Measurements from ENCODE around the gene MPPED1. TPM values are rescaled to one million over a fixed set of nuclear protein-coding genes. Genes with fewer than 3 reads are reported as not detected.

MPPED1 gene
- total RNA-seq, 1 experiment from 2014 or later: not detected

- Histone ChIP-seq H3K36me3 (ENCODE audit: insufficient read depth, low read length, poor library complexity, severe bottlenecking) (no peaks in the 10 kb centered on the region), H3K27me3 (replicated peaks; ENCODE audit: insufficient read depth, low read depth, low read length, poor library complexity) (peaks cover 43% of the 10 kb centered on the region), H3K27ac (ENCODE audit: low read depth, low read length, poor library complexity, severe bottlenecking) (no peak overlapping the region), H3K9me3 (ENCODE audit: low read depth, low read length, poor library complexity, severe bottlenecking) (peaks cover 4% of the 10 kb centered on the region), H3K4me1 (ENCODE audit: insufficient read depth, low read length, poor library complexity, severe bottlenecking) (no peaks in the 10 kb centered on the region), H3K4me3 (ENCODE audit: low read depth, low read length, poor library complexity, severe bottlenecking) (no peak overlapping the region)
- CTCF ChIA-PET: no interaction called here
- no peak for TF ChIP-seq EZH2 (IDR thresholded peaks at IDR 0.05; ENCODE audit: borderline replicate concordance, low read depth, low read length, poor library complexity, severe bottlenecking)
- TF ChIP-seq, protein P1, sequence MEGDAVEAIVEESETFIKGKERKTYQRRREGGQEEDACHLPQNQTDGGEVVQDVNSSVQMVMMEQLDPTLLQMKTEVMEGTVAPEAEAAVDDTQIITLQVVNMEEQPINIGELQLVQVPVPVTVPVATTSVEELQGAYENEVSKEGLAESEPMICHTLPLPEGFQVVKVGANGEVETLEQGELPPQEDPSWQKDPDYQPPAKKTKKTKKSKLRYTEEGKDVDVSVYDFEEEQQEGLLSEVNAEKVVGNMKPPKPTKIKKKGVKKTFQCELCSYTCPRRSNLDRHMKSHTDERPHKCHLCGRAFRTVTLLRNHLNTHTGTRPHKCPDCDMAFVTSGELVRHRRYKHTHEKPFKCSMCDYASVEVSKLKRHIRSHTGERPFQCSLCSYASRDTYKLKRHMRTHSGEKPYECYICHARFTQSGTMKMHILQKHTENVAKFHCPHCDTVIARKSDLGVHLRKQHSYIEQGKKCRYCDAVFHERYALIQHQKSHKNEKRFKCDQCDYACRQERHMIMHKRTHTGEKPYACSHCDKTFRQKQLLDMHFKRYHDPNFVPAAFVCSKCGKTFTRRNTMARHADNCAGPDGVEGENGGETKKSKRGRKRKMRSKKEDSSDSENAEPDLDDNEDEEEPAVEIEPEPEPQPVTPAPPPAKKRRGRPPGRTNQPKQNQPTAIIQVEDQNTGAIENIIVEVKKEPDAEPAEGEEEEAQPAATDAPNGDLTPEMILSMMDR (conservative IDR thresholded peaks at IDR 0.05; ENCODE audit: low read depth, low read length): no peak
- POLR2A ChIA-PET (ENCODE audit: low non-redundant PET): no interaction called here
- intact Hi-C loops (cut with micrococcal nuclease; ENCODE audit: unreplicated experiment): no loop called here
- BruUV-seq (replicated peaks): no TSS peak
- DNase-seq (ENCODE audit: low spot score): no peak
Observed at GRCh38 chr22:43465291-43466015, 53.6 kb downstream of the MPPED1 start.

- CTCF ChIA-PET: no interaction called here
- POLR2A ChIA-PET (ENCODE audit: low non-redundant PET): no interaction called here
- TF ChIP-seq, protein P1 (conservative IDR thresholded peaks at IDR 0.05; ENCODE audit: low read depth, low read length): no peak
- TF ChIP-seq EZH2 (IDR thresholded peaks at IDR 0.05; ENCODE audit: borderline replicate concordance, low read depth, low read length, poor library complexity, severe bottlenecking): no peak
Observed at GRCh38 chr22:43466710-43467109, 54.9 kb downstream of the MPPED1 start.

DNA sequence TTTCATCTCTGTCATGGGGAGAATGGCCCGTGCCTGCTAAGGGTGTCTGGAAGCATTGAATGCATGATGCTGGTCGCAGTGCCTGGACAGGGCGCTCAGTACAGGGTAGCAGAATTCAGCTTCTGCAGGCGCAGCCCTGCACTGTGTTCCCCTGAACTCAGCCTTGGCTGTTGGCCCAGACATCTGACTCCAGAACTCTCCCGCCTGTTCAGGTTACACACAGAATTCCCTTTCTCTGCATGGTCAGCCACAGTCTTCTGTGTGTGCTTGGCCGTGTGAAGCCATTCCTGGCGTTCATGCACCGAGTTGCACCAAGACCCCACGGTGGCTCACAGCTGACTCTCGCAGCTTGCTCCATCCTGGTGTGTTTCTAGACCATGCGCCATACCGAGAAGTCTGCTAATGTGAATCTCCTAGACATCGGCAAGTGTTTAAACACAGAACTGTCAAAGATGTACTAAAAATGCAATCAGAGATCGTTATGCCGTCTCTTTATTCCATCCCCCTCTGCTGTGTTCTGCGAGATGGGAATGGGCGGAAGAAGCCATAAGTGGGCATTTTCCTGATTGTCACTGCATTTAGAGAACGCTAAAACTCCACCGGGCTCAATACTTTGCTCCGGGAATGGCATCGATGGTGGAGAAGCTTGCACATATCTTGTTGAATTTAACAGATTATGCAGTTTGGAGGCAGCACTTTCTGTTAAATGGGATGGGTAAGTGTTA is 55.6 kb downstream of the MPPED1 start:
- ChIA-PET CTCF (no interaction called here), POLR2A (ENCODE audit: low non-redundant PET) (no interaction called here)
- Histone ChIP-seq H3K4me1 (ENCODE audit: insufficient read depth, low read length, poor library complexity, severe bottlenecking) (no peaks in the 10 kb centered on the region), H3K4me3 (ENCODE audit: low read depth, low read length, poor library complexity, severe bottlenecking) (no peak overlapping the region), H3K9me3 (ENCODE audit: low read depth, low read length, poor library complexity, severe bottlenecking) (no peaks in the 10 kb centered on the region), H3K27me3 (replicated peaks; ENCODE audit: insufficient read depth, low read depth, low read length, poor library complexity) (peaks cover 46% of the 10 kb centered on the region), H3K27ac (ENCODE audit: low read depth, low read length, poor library complexity, severe bottlenecking) (no peak overlapping the region), H3K36me3 (ENCODE audit: insufficient read depth, low read length, poor library complexity, severe bottlenecking) (no peaks in the 10 kb centered on the region)
- no TSS peak for BruUV-seq (replicated peaks)
- DNase-seq (ENCODE audit: low spot score): no peak
- intact Hi-C loops (cut with micrococcal nuclease; ENCODE audit: unreplicated experiment): no loop called here
- TF ChIP-seq, protein P1 (conservative IDR thresholded peaks at IDR 0.05; ENCODE audit: low read depth, low read length): no peak

More at GRCh38 chr22:43466710-43467109, 54.9 kb downstream of the MPPED1 start:
- H3K36me3 ChIP-seq (ENCODE audit: insufficient read depth, low read length, poor library complexity, severe bottlenecking): no peaks in the 10 kb centered on the region
- intact Hi-C loops (cut with micrococcal nuclease; ENCODE audit: unreplicated experiment): no loop called here
- DNase-seq (ENCODE audit: low spot score): no peak
- H3K9me3 ChIP-seq (ENCODE audit: low read depth, low read length, poor library complexity, severe bottlenecking): no peaks in the 10 kb centered on the region
- H3K4me1 ChIP-seq (ENCODE audit: insufficient read depth, low read length, poor library complexity, severe bottlenecking): no peaks in the 10 kb centered on the region
- no peak overlapping the region for H3K4me3 ChIP-seq (ENCODE audit: low read depth, low read length, poor library complexity, severe bottlenecking)
- H3K27ac ChIP-seq (ENCODE audit: low read depth, low read length, poor library complexity, severe bottlenecking): no peak overlapping the region
- no TSS peak for BruUV-seq (replicated peaks)
- H3K27me3 ChIP-seq (replicated peaks; ENCODE audit: insufficient read depth, low read depth, low read length, poor library complexity): peaks cover 43% of the 10 kb centered on the region

Measured in A673 (cell line).